Tibial artery (tissue), 4 donors: Measurements from ENCODE around the gene AMHR2.
A peak's percentile ranks its signal among the peaks of the same experiment; 100 is the strongest.

ENCODE experiments used
- DNase-seq, 2 donors: peaks; one replicate each; pipeline ENCODE4 v3.0.0-alpha.2; 2019
- H3K27ac ChIP-seq, 2 donors: fragments of 200-600 bp; sonication (generic) in 1 of 2; 1 replicate in 1 of 2; 2 replicates in 1 of 2; pipeline ENCODE4 v1.5.1; 2018 to 2019; ENCODE audit warnings: mild to moderate bottlenecking in 1 of 2
- H3K27me3 ChIP-seq, 2 donors: fragments of 200-600 bp; sonication (generic) in 1 of 2; one replicate each; pipeline versions ENCODE4 v1.5.1 to v1.6.0; 2016 to 2019
- H3K36me3 ChIP-seq, 3 donors: fragments of 200-600 bp; sonication (generic) in 2 of 3; one replicate each; pipeline ENCODE4 v1.5.1; 2016 to 2019; ENCODE audit warnings: mild to moderate bottlenecking in 2 of 3
- H3K4me1 ChIP-seq, 4 donors: fragments of 200-600 bp; sonication (generic) in 2 of 4; 1 replicate in 3 of 4; 2 replicates in 1 of 4; pipeline ENCODE4 v1.5.1; 2016 to 2019
- H3K4me3 ChIP-seq, 2 donors: fragments of 200-600 bp; sonication (generic) in 1 of 2; 1 replicate in 1 of 2; 2 replicates in 1 of 2; pipeline ENCODE4 v1.5.1; 2018 to 2019; ENCODE audit warnings: mild to moderate bottlenecking in 2 of 2
- H3K9me3 ChIP-seq, 3 donors: fragments of 200-600 bp; sonication (generic) in 1 of 3; one replicate each; pipeline ENCODE4 v1.5.1; 2016 to 2019
- intact Hi-C: fragments of 100-400 bp; cut with DNase I; formaldehyde crosslinking; loops from one replicate; pipeline ENCODE4 v1.15.0; 2023; ENCODE audit warnings: low total_unique reads
- TF ChIP-seq, protein P1 (sequence below), 2 experiments: fragments of 200-600 bp in 1 of 2; fragments of 450-650 bp in 1 of 2; IDR thresholded peaks; one replicate each; pipeline ENCODE4 v1.5.1; 2017 to 2019; ENCODE audit warnings: antibody characterized with exemption in 2 of 2, mild to moderate bottlenecking in 1 of 2, moderate library complexity in 1 of 2

Gene AMHR2

DNA sequence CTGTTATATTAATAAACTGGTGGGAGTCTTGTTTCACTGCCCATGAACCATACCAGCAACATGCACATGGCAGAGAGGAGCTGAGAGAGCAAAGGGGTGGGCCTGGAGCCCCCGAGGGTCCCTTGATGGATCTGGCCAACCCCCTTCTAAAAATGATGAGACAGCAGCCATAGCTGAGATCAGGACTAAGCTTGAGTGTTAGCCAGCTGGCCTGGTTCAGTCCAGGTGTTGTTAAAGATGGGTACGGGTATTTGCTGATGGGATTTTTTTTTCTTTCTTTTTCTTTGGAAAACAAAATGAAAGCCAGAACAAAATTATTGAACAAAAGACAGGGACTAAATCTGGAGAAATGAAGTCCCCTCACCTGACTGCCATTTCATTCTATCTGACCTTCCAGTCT lies 44.2 kb downstream of the AMHR2 start:
- no peak overlapping the region for H3K4me3 ChIP-seq
- peaks cover 100% of the 10 kb centered on the region in 3 donors for H3K36me3 ChIP-seq
- H3K27ac ChIP-seq, result no peak overlapping the region
- DNase-seq, result no peak
- TF ChIP-seq, protein P1, sequence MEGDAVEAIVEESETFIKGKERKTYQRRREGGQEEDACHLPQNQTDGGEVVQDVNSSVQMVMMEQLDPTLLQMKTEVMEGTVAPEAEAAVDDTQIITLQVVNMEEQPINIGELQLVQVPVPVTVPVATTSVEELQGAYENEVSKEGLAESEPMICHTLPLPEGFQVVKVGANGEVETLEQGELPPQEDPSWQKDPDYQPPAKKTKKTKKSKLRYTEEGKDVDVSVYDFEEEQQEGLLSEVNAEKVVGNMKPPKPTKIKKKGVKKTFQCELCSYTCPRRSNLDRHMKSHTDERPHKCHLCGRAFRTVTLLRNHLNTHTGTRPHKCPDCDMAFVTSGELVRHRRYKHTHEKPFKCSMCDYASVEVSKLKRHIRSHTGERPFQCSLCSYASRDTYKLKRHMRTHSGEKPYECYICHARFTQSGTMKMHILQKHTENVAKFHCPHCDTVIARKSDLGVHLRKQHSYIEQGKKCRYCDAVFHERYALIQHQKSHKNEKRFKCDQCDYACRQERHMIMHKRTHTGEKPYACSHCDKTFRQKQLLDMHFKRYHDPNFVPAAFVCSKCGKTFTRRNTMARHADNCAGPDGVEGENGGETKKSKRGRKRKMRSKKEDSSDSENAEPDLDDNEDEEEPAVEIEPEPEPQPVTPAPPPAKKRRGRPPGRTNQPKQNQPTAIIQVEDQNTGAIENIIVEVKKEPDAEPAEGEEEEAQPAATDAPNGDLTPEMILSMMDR (IDR thresholded peaks at IDR 0.05), result no peak
- H3K9me3 ChIP-seq, result no peaks in the 10 kb centered on the region
- H3K27me3 ChIP-seq, result no peaks in the 10 kb centered on the region
- intact Hi-C loops, result loop anchor here (10.0 kb wide), 1 partner anchor 867 kb away; no protein-coding TSS in a partner anchor
- peaks cover 0 to 21% (median 0%) of the 10 kb centered on the region in 4 donors for H3K4me1 ChIP-seq

DNA sequence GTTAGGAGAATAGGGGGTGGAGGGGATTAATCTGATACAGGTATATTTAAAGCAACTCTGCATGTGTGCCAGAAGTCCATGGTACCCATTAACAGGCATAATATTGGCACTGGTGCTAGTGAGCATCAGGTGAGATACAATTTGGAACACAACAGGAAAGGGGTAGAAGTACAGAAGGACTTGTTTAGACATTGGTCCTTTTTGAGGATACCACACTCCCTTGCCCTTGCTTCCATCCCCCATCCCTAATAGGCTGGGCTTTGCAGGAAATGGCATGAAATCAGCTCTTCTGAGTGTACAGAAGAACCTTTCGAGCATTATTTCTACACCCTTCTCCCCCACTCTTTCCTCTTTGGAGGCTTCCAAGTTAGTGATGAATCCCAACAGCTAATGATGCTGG lies 44.6 kb downstream of the AMHR2 start:
- no peak overlapping the region for H3K27ac ChIP-seq
- DNase-seq, result no peak

DNA sequence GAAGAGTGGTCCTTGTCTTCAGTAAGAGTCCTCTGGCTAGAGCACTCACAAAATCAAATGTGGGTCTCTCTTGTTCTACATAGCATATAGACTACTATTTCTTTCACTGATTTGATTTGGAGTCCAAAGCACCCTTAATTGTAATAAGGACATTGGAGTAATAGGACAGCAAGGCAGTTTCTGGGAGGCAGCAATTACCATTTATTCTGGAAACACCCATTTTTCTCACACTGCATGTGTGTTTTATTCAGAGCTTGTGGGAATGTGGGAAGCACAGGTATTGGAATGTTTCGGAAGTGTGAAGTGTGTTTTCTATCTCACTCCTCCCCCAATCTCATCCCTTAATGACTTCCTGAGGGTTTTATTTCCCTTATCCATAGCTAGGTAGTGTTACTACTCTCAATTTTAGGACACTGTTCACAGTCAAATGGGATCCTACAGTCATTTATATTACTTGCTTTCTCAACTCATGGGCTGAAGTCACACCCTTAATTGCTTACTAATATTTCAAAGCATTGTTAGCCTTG lies 48.5 kb downstream of the AMHR2 start:
- peak overlapping the region in 1 of 2 donors; percentile 33 for H3K27ac ChIP-seq
- H3K4me1 ChIP-seq, result peaks cover 0 to 33% (median 0%) of the 10 kb centered on the region in 4 donors
- no peaks in the 10 kb centered on the region for H3K27me3 ChIP-seq
- H3K4me3 ChIP-seq, result no peak overlapping the region
- TF ChIP-seq, protein P1 (IDR thresholded peaks at IDR 0.05), result no peak
- peaks cover 95 to 100% (median 97%) of the 10 kb centered on the region in 3 donors for H3K36me3 ChIP-seq
- DNase-seq, result no peak
- intact Hi-C loops, result no loop called here
- H3K9me3 ChIP-seq, result no peaks in the 10 kb centered on the region

More for the DNA sequence above, 44.6 kb downstream of the AMHR2 start:
- intact Hi-C loops, result loop anchor here (10.0 kb wide), 1 partner anchor 867 kb away; no protein-coding TSS in a partner anchor
- TF ChIP-seq, protein P1 (IDR thresholded peaks at IDR 0.05), result no peak
- Histone ChIP-seq H3K27me3 (no peaks in the 10 kb centered on the region), H3K4me3 (no peak overlapping the region), H3K4me1 (peaks cover 0 to 25% (median 0%) of the 10 kb centered on the region in 4 donors), H3K9me3 (no peaks in the 10 kb centered on the region), H3K36me3 (peaks cover 100% of the 10 kb centered on the region in 3 donors)

DNA sequence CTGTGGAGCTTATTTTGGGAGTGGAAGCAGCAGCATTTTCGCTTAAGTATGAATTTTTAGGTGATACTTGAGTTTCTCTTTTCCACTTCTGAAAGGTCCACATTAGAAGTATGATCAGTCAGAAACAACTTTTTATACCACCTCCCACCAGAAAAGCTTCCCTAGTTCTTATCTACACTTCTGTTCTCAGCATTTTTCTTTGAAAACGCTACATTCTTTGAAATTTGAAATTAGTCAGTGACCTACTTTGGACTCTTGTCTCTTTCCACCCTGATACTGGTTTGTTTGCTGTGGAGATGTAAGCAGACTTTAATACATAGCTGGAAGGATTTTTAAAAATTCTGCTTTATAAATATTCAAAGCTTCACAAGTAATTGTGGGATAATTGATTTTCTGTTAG lies 50.4 kb downstream of the AMHR2 start:
- Histone ChIP-seq H3K4me3 (no peak overlapping the region), H3K27ac (no peak overlapping the region), H3K36me3 (peaks cover 79 to 100% (median 95%) of the 10 kb centered on the region in 3 donors), H3K9me3 (no peaks in the 10 kb centered on the region), H3K27me3 (no peaks in the 10 kb centered on the region), H3K4me1 (peaks cover 0 to 42% (median 0%) of the 10 kb centered on the region in 4 donors)
- DNase-seq, result no peak
- TF ChIP-seq, protein P1 (IDR thresholded peaks at IDR 0.05), result no peak
- intact Hi-C loops, result no loop called here

DNA sequence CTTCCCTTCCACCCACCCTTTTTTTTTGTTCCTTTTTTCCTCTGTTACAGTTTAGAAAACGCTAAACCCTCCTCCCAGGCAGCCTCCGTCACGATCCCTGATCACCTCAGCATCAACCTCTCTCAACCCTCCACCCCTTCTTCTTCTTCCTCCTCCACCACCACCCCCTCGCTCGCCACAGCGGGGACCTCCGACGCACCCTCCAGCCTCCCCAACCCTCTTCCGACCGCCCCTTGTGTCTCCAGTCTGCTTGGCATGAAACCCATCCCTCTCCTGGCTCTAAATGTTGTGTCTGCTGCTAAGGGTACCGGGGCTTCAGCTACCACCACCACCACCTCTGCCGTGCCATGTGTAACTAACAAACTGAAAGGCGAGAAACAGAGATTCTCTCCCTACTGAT lies 51.2 kb downstream of the AMHR2 start:
- TF ChIP-seq, protein P1 (IDR thresholded peaks at IDR 0.05), result no peak
- Histone ChIP-seq H3K27me3 (no peaks in the 10 kb centered on the region), H3K27ac (no peak overlapping the region), H3K4me3 (no peak overlapping the region), H3K36me3 (peaks cover 78 to 100% (median 93%) of the 10 kb centered on the region in 3 donors), H3K4me1 (peaks cover 0 to 45% (median 0%) of the 10 kb centered on the region in 4 donors), H3K9me3 (no peaks in the 10 kb centered on the region)
- intact Hi-C loops, result no loop called here
- no peak for DNase-seq
